Skeletal muscle satellite cell (primary cell): ENCODE data around the gene STRN4. TPM values are rescaled to one million over a fixed set of nuclear protein-coding genes. Genes with fewer than 3 reads are reported as not detected.

Experiments used
- H3K27me3 ChIP-seq: 2 replicates; pipeline ENCODE4 v1.7.0; 2013; ENCODE audit warnings: low read length; ENCODE audit not compliant: control insufficient read depth, insufficient read depth
- H3K36me3 ChIP-seq: 2 replicates; pipeline ENCODE4 v1.7.0; 2013; ENCODE audit warnings: mild to moderate bottlenecking, control low read depth, low read length; ENCODE audit not compliant: insufficient read depth
- H3K4me1 ChIP-seq: 2 replicates; pipeline ENCODE4 v1.7.0; 2013; ENCODE audit warnings: low read length; ENCODE audit not compliant: control insufficient read depth, insufficient read depth
- H3K4me2 ChIP-seq: 2 replicates; pipeline ENCODE4 v1.7.0; 2013; ENCODE audit warnings: mild to moderate bottlenecking, low read length
- H3K4me3 ChIP-seq: 2 replicates; pipeline ENCODE4 v1.7.0; 2013; ENCODE audit warnings: low read length
- H3K9ac ChIP-seq: 2 replicates; pipeline ENCODE4 v1.7.0; 2013; ENCODE audit warnings: mild to moderate bottlenecking, low read depth, low read length, moderate library complexity
- H3K9me3 ChIP-seq: replicated peaks from 2 replicates; pipeline ENCODE4 v1.7.0; 2013; ENCODE audit warnings: mild to moderate bottlenecking, control low read depth, low read length
- total RNA-seq: library from RNA; depleted of rRNA; stranded (reverse); fragments of >200 nt; gene quantifications from 2 replicates; pipeline ENCODE4 v1.2.3, GENCODE V29; 2012; rRNA removed

Gene STRN4
- 50.4 and 57.7 TPM in 2 replicates for total RNA-seq

- peaks cover 13% of the 10 kb centered on the region for H3K36me3 ChIP-seq
- peak within 1 kb of the TSS; percentile 98 for H3K4me3 ChIP-seq
- H3K27me3 ChIP-seq, result no peaks in the 10 kb centered on the region
- H3K9me3 ChIP-seq, result no peaks in the 10 kb centered on the region
- peak within 1 kb of the TSS; percentile 99 for H3K9ac ChIP-seq
- peak within 1 kb of the TSS; percentile 91 for H3K4me2 ChIP-seq
- peaks cover 17% of the 10 kb centered on the region for H3K4me1 ChIP-seq
Measured at GRCh38 chr19:46746281-46747057, at the start of gene STRN4. Gene STRN4 (minus strand): TSS chr19:46746450. CDS start chr19:46746430, 20 bp downstream.

GRCh38 chr19:46791944-46792343, 45.7 kb upstream of the STRN4 start:
- Histone ChIP-seq H3K4me2 (no peak overlapping the region), H3K36me3 (no peaks in the 10 kb centered on the region), H3K4me3 (no peak overlapping the region), H3K9me3 (no peaks in the 10 kb centered on the region), H3K4me1 (peaks cover 26% of the 10 kb centered on the region), H3K27me3 (no peaks in the 10 kb centered on the region), H3K9ac (no peak overlapping the region)

GRCh38 chr19:46789371-46789770, 43.1 kb upstream of the STRN4 start:
- H3K4me3 ChIP-seq, result no peak overlapping the region
- peaks cover 5% of the 10 kb centered on the region for H3K36me3 ChIP-seq
- no peak overlapping the region for H3K9ac ChIP-seq
- no peak overlapping the region for H3K4me2 ChIP-seq
- H3K27me3 ChIP-seq, result no peaks in the 10 kb centered on the region
- H3K4me1 ChIP-seq, result peaks cover 30% of the 10 kb centered on the region
- H3K9me3 ChIP-seq, result no peaks in the 10 kb centered on the region

DNA sequence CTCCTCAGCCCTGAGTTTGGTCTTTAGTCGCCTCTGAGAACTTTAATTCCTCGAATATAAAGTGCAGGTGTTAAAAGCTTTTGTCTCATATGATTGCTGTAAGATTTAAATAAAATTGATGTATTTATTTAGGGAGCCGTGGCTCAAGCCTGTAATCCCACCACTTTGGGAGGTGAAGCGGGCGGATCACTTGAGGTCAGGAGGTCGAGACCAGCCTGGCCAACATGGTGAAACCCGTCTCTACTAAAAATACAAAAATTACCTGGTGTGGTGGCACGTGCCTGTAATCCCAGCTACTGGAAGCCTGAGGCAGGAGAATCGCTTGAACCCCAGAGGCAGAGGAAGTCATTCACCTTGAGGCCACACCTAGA, 42.7 kb upstream of the STRN4 start:
- Histone ChIP-seq H3K9me3 (no peaks in the 10 kb centered on the region), H3K9ac (no peak overlapping the region), H3K36me3 (peaks cover 5% of the 10 kb centered on the region), H3K4me2 (peak overlapping the region; percentile 37), H3K4me3 (no peak overlapping the region), H3K4me1 (peaks cover 34% of the 10 kb centered on the region), H3K27me3 (no peaks in the 10 kb centered on the region)

GRCh38 chr19:46788262-46788967, 42.2 kb upstream of the STRN4 start, which contains the start of gene SLC1A5:
Gene SLC1A5 (minus strand): TSS chr19:46788594. CDS start chr19:46787965, 629 bp downstream.
- Histone ChIP-seq H3K4me2 (peak within 1 kb of the TSS; percentile 93), H3K9ac (peak within 1 kb of the TSS; percentile 92), H3K27me3 (no peaks in the 10 kb centered on the region), H3K9me3 (no peaks in the 10 kb centered on the region), H3K4me1 (peaks cover 37% of the 10 kb centered on the region), H3K4me3 (peak within 1 kb of the TSS; percentile 84), H3K36me3 (peaks cover 11% of the 10 kb centered on the region)

DNA sequence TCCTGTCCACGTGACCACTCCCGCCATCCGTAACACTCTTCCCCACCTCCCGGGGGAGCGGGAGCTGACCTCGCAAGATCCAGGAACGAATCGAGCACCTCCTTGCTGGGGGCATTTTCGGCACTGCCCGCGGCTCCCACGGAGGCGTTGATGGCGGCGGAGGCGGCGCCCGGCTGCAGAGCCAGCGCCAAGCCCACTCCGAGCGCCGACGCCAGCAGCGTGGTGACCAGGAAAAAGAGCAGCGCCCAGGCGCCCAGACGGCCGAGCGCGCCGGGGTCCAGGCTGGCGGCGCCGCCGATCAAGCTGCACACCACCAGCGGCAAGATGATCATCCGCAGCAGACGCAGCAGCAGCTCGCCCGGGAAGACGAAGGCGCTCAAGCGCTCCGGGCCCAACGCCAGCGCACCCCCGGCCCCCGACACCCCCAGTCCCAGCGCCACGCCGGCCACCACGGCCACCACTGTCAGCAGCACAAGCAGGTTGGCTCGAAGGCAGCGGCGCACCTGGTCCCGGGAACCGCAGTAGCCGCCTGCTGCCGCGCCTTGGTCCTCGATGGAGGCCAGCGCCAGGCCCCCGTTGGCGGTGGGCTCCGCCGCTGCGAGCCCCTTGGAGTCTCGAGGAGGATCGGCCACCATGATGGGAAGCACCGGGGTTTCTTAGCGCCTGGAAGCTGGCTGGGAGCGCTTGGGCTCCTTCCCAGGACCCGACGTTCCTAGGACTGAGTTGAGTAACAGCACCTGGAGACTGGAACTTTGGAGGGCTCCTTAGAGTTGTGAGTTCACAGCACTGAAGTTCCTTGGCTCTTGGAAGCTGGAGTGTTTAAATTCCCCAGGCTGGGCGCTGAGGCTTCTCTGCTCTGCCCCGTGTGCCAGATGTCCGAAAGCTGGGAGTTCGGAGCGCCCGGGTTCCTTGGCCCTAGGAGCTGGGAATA, 41.3 kb upstream of the STRN4 start:
- Histone ChIP-seq H3K9me3 (no peaks in the 10 kb centered on the region), H3K9ac (peak overlapping the region; percentile 92), H3K4me1 (peaks cover 30% of the 10 kb centered on the region)

DNA sequence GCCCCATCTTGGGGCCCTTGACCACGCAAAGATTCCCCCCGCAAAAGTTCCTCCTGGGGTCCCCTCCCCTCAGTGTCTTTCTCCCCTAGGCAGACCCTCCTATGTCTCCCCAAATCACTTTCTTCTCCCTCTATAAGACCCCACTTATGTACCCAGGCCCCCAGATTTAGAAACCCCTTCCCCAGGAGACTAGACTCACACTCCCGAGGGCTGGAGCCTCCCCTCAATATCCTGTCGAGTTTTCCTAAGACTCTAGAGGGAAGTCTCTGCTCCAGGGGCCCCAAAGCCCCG, 40.7 kb upstream of the STRN4 start:
- peaks cover 25% of the 10 kb centered on the region for H3K4me1 ChIP-seq
- peak overlapping the region; percentile 84 for H3K4me3 ChIP-seq
- peak overlapping the region; percentile 93 for H3K4me2 ChIP-seq
- no peaks in the 10 kb centered on the region for H3K9me3 ChIP-seq
- H3K9ac ChIP-seq, result peak overlapping the region; percentile 92
- peaks cover 22% of the 10 kb centered on the region for H3K36me3 ChIP-seq
- H3K27me3 ChIP-seq, result no peaks in the 10 kb centered on the region

More for the DNA sequence above, 41.3 kb upstream of the STRN4 start:
- peak overlapping the region; percentile 93 for H3K4me2 ChIP-seq
- no peaks in the 10 kb centered on the region for H3K27me3 ChIP-seq
- H3K4me3 ChIP-seq, result peak overlapping the region; percentile 84
- H3K36me3 ChIP-seq, result peaks cover 17% of the 10 kb centered on the region

DNA sequence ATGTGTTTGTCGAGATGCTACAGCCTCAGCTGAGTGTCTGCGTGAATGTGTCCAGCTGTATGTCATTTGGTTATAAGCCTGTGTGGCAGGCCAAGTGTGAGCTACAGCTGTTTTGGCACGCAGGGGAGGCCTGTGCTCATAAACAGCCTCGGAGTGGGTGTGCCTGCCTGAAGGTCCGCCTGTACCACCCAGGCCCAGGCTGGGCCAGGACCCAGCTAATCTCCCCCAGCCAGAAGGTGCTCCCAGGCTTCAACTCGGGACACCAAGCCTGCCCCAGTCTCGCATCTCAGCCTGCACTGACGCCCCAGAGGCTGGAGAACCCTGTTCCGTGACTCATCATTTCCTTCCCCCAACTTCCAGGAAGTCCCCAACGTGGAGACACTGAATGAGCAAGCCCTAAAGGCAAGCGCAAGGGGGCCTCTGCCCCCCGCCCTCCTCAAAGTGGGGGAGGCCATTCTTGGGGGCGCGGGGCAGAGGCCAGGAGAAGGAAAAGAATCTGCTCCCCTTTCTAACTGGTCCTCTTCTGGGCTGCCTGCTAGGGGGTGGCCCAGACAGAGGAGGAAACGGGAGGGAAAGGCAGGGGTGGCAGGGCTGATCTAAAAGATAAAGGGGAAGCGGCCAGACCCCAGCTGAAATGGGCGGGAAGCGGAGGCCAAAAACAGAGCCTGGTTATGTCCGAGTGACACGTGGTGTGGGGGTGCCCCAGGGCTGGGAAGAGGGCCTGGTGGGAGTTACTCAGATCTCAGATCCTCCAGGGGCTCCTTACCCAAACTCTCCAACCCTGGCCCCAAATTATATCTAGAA, 40.2 kb upstream of the STRN4 start:
- no peaks in the 10 kb centered on the region for H3K27me3 ChIP-seq
- H3K9me3 ChIP-seq, result no peaks in the 10 kb centered on the region
- peak overlapping the region; percentile 92 for H3K9ac ChIP-seq
- H3K36me3 ChIP-seq, result peaks cover 27% of the 10 kb centered on the region
- H3K4me1 ChIP-seq, result peaks cover 25% of the 10 kb centered on the region
- H3K4me2 ChIP-seq, result peak overlapping the region; percentile 93
- H3K4me3 ChIP-seq, result peak overlapping the region; percentile 84

GRCh38 chr19:46785980-46786235, 39.7 kb upstream of the STRN4 start:
- peak overlapping the region; percentile 84 for H3K4me3 ChIP-seq

GRCh38 chr19:46785054-46785979, 39.1 kb upstream of the STRN4 start:
- peaks cover 28% of the 10 kb centered on the region for H3K4me1 ChIP-seq
- H3K4me2 ChIP-seq, result peak overlapping the region; percentile 93
- H3K36me3 ChIP-seq, result peaks cover 27% of the 10 kb centered on the region
- H3K9ac ChIP-seq, result peak overlapping the region; percentile 92
- H3K9me3 ChIP-seq, result no peaks in the 10 kb centered on the region
- H3K4me3 ChIP-seq, result peak overlapping the region; percentile 84
- no peaks in the 10 kb centered on the region for H3K27me3 ChIP-seq

More at GRCh38 chr19:46785980-46786235, 39.7 kb upstream of the STRN4 start:
- H3K27me3 ChIP-seq, result no peaks in the 10 kb centered on the region
- H3K9me3 ChIP-seq, result no peaks in the 10 kb centered on the region
- peak overlapping the region; percentile 93 for H3K4me2 ChIP-seq
- H3K4me1 ChIP-seq, result peaks cover 27% of the 10 kb centered on the region
- H3K36me3 ChIP-seq, result peaks cover 27% of the 10 kb centered on the region
- H3K9ac ChIP-seq, result peak overlapping the region; percentile 92
